Activated CD8-positive, alpha-beta memory T cell treated with anti-CD3 and anti-CD28 coated beads for 36 hours (primary cell): ENCODE data around the gene BCL2L14. TPM values are rescaled to one million over a fixed set of nuclear protein-coding genes. Genes with fewer than 3 reads are reported as not detected.

ENCODE experiments used
- CTCF ChIA-PET: fragments of 350-600 bp; sonication (Branson Sonifier 250); formaldehyde crosslinking; loops from one replicate; lab custom pipeline; 2021; ENCODE audit warnings: antibody characterized with exemption; lab: Charles Lee
- POLR2A ChIA-PET: fragments of 350-600 bp; sonication (Branson Sonifier 250); formaldehyde crosslinking; loops from one replicate; lab custom pipeline; 2021; ENCODE audit warnings: antibody characterized with exemption; lab: Charles Lee
- total RNA-seq, 2 experiments: library from RNA; stranded (reverse); gene quantifications; one replicate each; pipeline ENCODE4 v1.2.3, GENCODE V29; 2021

Gene BCL2L14
- total RNA-seq = under 1 TPM; 0.53 to 0.59 TPM

DNA sequence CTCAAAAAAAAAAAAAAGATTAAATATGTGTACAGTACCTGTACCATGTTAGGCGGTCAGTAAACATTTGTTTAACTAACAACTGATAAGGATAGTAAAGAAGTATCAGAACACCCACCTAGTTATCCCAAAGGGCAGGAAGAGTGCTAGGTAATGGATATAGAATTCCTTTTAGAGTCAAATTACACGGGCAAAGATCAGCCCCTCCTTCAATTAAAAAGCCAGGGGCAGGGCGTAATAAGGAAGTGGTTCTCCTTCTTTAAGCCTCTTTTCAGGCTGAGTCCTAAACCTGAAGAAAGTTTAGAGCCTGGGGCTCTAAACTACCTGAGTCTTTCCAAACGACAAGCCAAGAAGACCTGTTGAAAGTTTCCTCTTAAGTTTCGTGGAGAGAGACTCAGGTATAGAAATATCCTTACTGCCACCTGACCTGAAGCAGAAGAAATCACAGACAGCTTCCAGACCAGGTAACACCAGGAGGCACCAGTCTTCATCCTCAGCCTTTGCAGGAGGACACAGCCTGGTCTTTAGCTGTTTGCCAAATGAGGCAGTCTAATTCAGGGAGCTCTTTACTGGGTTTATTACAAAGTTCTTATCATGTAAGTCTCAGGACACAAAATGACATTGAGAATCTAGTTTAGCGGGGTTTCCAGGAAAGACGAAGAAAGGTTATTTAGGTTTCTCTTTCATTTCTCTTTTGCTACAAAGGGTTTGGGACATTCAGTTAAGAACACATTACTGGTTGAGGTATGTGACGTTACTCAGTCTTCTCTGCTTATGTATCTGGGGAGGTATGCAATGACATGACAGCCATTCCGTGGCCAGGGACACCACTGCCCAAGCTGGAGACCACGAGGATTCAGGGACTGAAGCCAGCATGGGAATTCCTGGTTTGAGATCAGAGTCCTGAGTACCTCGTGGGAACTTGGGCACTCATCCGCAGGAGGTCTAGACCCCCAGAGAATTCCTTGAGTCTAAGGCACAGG, at the start of gene BCL2L14:
BCL2L14 (plus strand) TSS at position 266 of the 983 bp plus-strand sequence. CDS start 8,367 bp downstream, outside the sequence.
- CTCF ChIA-PET = interaction anchor here (1.4 kb wide), 1 partner anchor 13 kb away, joined by 3 read pairs; no protein-coding TSS in a partner anchor
- POLR2A ChIA-PET = interaction anchor here (0.6 kb wide), 1 partner anchor 13 kb away, joined by 4 read pairs; no protein-coding TSS in a partner anchor

GRCh38 chr12:12022306-12022936, 48.3 kb upstream of the BCL2L14 start:
- POLR2A ChIA-PET = no interaction called here
- CTCF ChIA-PET = no interaction called here

DNA sequence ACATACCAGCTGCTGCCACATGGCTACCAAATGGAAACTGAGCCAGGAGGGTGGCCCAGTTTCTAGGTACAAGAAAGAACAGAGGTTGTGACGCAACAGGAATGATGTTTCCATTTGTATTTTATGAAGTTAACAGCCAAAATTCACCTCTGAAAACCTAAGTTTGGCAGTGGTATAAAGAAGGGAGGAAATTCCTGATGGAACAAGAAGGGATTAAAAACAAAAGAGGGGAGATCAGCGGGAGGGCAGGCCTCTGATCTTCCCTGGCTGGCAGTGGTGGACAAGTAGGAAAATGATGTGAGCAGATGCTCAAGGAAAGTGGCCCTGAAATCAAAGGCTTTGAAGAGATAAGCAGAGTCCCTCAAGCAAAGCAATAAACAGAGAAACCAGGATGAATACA, 47.3 kb upstream of the BCL2L14 start:
- CTCF ChIA-PET = no interaction called here
- POLR2A ChIA-PET = no interaction called here

DNA sequence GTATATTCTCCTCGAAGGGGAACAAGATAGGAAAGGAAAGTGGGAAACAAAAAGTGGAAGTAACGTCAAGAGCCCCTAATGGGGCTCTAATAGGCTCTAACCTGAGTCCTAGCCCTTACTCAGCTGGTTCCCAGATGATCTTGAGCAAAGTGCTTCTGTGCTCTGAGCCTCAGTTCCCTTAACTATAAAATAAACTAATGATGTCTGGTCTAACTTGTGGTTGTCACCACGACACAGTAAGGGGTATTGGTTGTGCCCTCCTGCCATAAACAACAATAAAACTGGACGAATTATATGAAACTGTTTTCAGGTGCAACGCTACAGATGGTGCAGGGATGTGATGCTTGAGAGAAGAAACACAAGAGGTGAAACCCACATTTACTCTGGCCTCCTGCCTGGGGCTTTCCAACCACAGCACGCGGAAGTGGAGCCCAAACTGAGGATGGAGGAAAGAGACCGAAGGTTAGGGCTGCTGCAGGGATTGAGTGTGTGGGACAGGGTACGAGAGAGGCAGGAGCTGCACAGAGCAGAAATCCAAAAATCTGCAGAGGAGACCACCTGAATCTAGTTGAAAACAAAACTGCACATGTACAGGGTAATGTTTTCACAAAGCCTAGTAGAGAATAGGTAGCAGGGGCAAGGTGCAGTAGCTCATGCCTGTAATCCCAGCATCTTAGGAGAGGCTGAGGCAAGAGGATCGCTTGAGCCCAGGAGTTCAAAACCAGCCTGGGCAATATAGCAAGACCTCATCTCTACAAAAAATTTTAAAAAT, 45.6 kb upstream of the BCL2L14 start:
- POLR2A ChIA-PET = no interaction called here
- CTCF ChIA-PET = no interaction called here

DNA sequence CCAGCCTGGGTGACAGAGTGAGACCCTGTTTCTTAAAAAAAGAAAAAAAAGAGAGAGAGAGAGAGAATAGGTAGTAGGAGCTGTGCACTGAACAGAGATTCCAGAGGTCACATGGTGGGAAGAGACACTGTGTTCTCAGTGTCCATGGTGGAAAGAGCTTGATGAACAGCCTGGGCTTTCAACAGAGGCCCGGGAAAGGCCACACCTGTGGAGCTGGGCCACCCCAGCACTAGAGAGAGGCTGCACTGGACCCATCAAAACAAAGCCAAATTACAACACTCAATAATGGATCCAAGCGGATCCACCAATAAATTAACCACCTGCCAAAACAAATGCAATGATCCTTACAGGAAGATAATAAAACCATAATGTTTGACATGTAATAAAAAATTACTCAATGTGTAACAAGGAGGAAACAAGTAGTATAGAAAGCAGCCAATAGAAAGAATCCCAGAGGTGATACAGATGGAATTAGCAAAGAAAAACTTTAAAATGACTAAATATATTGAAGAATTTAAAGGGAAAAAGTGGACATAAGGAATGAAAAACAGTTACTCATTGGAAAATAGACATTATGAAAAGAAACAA, 44.8 kb upstream of the BCL2L14 start:
- CTCF ChIA-PET = no interaction called here
- POLR2A ChIA-PET = no interaction called here

- ChIA-PET POLR2A (interaction anchor here (0.5 to 1.5 kb wide), 2 partner anchors 19 to 139 kb away, joined by 3 to 7 read pairs; no protein-coding TSS in a partner anchor), CTCF (interaction anchor here (0.5 to 2.1 kb wide), 2 partner anchors 19 to 124 kb away, joined by 4 to 9 read pairs; no protein-coding TSS in a partner anchor)
Measured at GRCh38 chr12:12028668-12029402, 41.9 kb upstream of the BCL2L14 start.

GRCh38 chr12:12029653-12030052, 41.1 kb upstream of the BCL2L14 start:
- CTCF ChIA-PET = no interaction called here
- POLR2A ChIA-PET = interaction anchor here (1.5 kb wide), 1 partner anchor 20 kb away, joined by 7 read pairs; no protein-coding TSS in a partner anchor

GRCh38 chr12:12032260-12032791, 38.4 kb upstream of the BCL2L14 start:
- POLR2A ChIA-PET = interaction anchor here (1.1 to 1.6 kb wide), 2 partner anchors 22 to 382 kb away, joined by 3 to 10 read pairs; partner anchors contain the start of gene ETV6

GRCh38 chr12:12032851-12033797, 37.6 kb upstream of the BCL2L14 start:
- ChIA-PET POLR2A (interaction anchor here (1.6 kb wide), 1 partner anchor 23 kb away, joined by 10 read pairs; no protein-coding TSS in a partner anchor), CTCF (interaction anchor here (0.6 to 3.9 kb wide), 26 partner anchors 12 to 515 kb away, joined by 3 to 34 read pairs (median 4); no protein-coding TSS in a partner anchor)

More at GRCh38 chr12:12032260-12032791, 38.4 kb upstream of the BCL2L14 start:
- CTCF ChIA-PET = interaction anchor here (0.8 to 3.9 kb wide), 13 partner anchors 23 to 514 kb away, joined by 3 to 34 read pairs (median 5); no protein-coding TSS in a partner anchor

- CTCF ChIA-PET = interaction anchor here (0.6 to 3.9 kb wide), 16 partner anchors 11 to 452 kb away, joined by 3 to 34 read pairs (median 4); no protein-coding TSS in a partner anchor
- POLR2A ChIA-PET = no interaction called here
Measured at GRCh38 chr12:12033824-12034223, 36.9 kb upstream of the BCL2L14 start.

- ChIA-PET CTCF (interaction anchor here (1.5 to 3.9 kb wide), 4 partner anchors 25 to 450 kb away, joined by 4 to 34 read pairs (median 4); no protein-coding TSS in a partner anchor), POLR2A (no interaction called here)
Measured at GRCh38 chr12:12034344-12034743, 36.4 kb upstream of the BCL2L14 start.

GRCh38 chr12:12035229-12035628, 35.5 kb upstream of the BCL2L14 start:
- ChIA-PET POLR2A (no interaction called here), CTCF (interaction anchor here (2.3 kb wide), 1 partner anchor 455 kb away, joined by 8 read pairs; no protein-coding TSS in a partner anchor)

GRCh38 chr12:12036901-12037300, 33.8 kb upstream of the BCL2L14 start:
- CTCF ChIA-PET = interaction anchor here (0.6 to 2.3 kb wide), 4 partner anchors 16 to 456 kb away, joined by 3 to 9 read pairs (median 6); no protein-coding TSS in a partner anchor
- POLR2A ChIA-PET = no interaction called here

- POLR2A ChIA-PET = no interaction called here
- CTCF ChIA-PET = no interaction called here
Measured at GRCh38 chr12:12039897-12040296, 30.8 kb upstream of the BCL2L14 start.

- POLR2A ChIA-PET = no interaction called here
- CTCF ChIA-PET = interaction anchor here (0.5 to 1.6 kb wide), 2 partner anchors 266 to 489 kb away, joined by 3 read pairs; no protein-coding TSS in a partner anchor
Measured at GRCh38 chr12:12046401-12046800, 24.3 kb upstream of the BCL2L14 start.

GRCh38 chr12:12047682-12048081, 23.1 kb upstream of the BCL2L14 start:
- POLR2A ChIA-PET = no interaction called here
- CTCF ChIA-PET = no interaction called here
